HG02623 (cell line): Measurements from ENCODE around the gene NFATC1.

Source experiments
- ATAC-seq: cut with Tn5 transposase; IDR thresholded peaks from one replicate; pipeline ENCODE4 v1.9.1; 2021; ENCODE audit warnings: moderate library complexity; ENCODE audit not compliant: unreplicated experiment

Gene NFATC1

GRCh38 chr18:79486356-79487182 is 90.8 kb downstream of the NFATC1 start:
- no peak for ATAC-seq

GRCh38 chr18:79487183-79487800 is 91.6 kb downstream of the NFATC1 start:
- ATAC-seq, result no peak

GRCh38 chr18:79487801-79488201 is 92.1 kb downstream of the NFATC1 start:
- no peak for ATAC-seq

- ATAC-seq, result no peak
These were observed 92.8 kb downstream of the NFATC1 start for GRCh38 chr18:79488311-79489050.

GRCh38 chr18:79489051-79489898 is 93.5 kb downstream of the NFATC1 start:
- ATAC-seq, result no peak

- ATAC-seq, result no peak
These were observed 94.3 kb downstream of the NFATC1 start for GRCh38 chr18:79489899-79490625.

- ATAC-seq, result no peak
These were observed 94.9 kb downstream of the NFATC1 start for GRCh38 chr18:79490626-79491041.

GRCh38 chr18:79491081-79491551 is 95.4 kb downstream of the NFATC1 start:
- ATAC-seq, result no peak

GRCh38 chr18:79493211-79493800 is 97.6 kb downstream of the NFATC1 start:
- no peak for ATAC-seq

GRCh38 chr18:79493801-79494211 is 98.1 kb downstream of the NFATC1 start:
- no peak for ATAC-seq

- no peak for ATAC-seq
These were observed 99.2 kb downstream of the NFATC1 start for GRCh38 chr18:79494936-79495335.

GRCh38 chr18:79495591-79496071 is 99.9 kb downstream of the NFATC1 start:
- ATAC-seq, result no peak

GRCh38 chr18:79496237-79496977 is 100.7 kb downstream of the NFATC1 start:
- no peak for ATAC-seq

- ATAC-seq, result peak; percentile 47
These were observed 101.4 kb downstream of the NFATC1 start for GRCh38 chr18:79496978-79497637.

GRCh38 chr18:79497638-79498081 is 101.9 kb downstream of the NFATC1 start:
- peak; percentile 85 for ATAC-seq

- ATAC-seq, result no peak
These were observed 102.9 kb downstream of the NFATC1 start for GRCh38 chr18:79498662-79499061.

GRCh38 chr18:79501006-79501405 is 105.3 kb downstream of the NFATC1 start:
- ATAC-seq, result no peak

- ATAC-seq, result no peak
These were observed 107.1 kb downstream of the NFATC1 start for GRCh38 chr18:79502782-79503181.
